Lower leg skin (tissue), 4 donors: ENCODE data around the gene SGTB. TPM values are rescaled to one million over a fixed set of nuclear protein-coding genes. Genes with fewer than 3 reads are reported as not detected.
"Not testable (repeated sequence)": the region's sequence is repeated elsewhere in the genome, so short reads cannot be mapped to it uniquely, and the experiment has no call there.

ENCODE experiments used
- DNase-seq, 2 donors: peaks; one replicate each; pipeline ENCODE4 v3.0.0-alpha.2; 2019; ENCODE audit warnings: low spot score in 2 of 2
- H3K4me3 ChIP-seq: fragments of 200-600 bp; sonication (generic); 2 replicates; pipeline ENCODE4 v1.5.1; 2017; ENCODE audit warnings: mild to moderate bottlenecking, low read depth; ENCODE audit not compliant: poor library complexity, severe bottlenecking
- CTCF ChIP-seq, 3 donors: fragments of 450-650 bp; IDR thresholded peaks; one replicate each; pipeline ENCODE4 v1.5.1; 2016; ENCODE audit warnings: antibody characterized with exemption in 3 of 3, mild to moderate bottlenecking in 3 of 3, moderate library complexity in 2 of 3
- POLR2A ChIP-seq, 2 donors: fragments of 450-650 bp; IDR thresholded peaks; one replicate each; pipeline ENCODE4 v1.6.1; 2016 to 2017; ENCODE audit warnings: antibody characterized with exemption in 2 of 2, mild to moderate bottlenecking in 1 of 2, moderate library complexity in 1 of 2
- whole genome bisulfite sequencing, 2 donors: methylation state at CpG; one replicate each; pipeline ENCODE4 v1.1.5; 2018; 5-methylcytosine and 5-hydroxymethylcytosine counted together
- intact Hi-C: fragments of 100-400 bp; cut with DNase I; formaldehyde crosslinking; loops from one replicate; pipeline ENCODE4 v1.15.0; 2023; ENCODE audit warnings: low total_unique reads
- total RNA-seq, 4 donors: library from RNA; depleted of rRNA; stranded (reverse); fragments of >200 nt; gene quantifications; one replicate each; pipeline ENCODE4 v1.1.0, GENCODE V29; 2016

Gene SGTB
- total RNA-seq, 4 donors from 2014 or later = 5.8 to 6.4 (median 6.0) TPM

GRCh38 chr5:65739162-65739561, 17.3 kb upstream of the SGTB start:
- TF ChIP-seq CTCF (IDR thresholded peaks at IDR 0.05) (no peak), POLR2A (IDR thresholded peaks at IDR 0.05) (no peak)
- no peak overlapping the region for H3K4me3 ChIP-seq
- DNase-seq = no peak
- intact Hi-C loops = no loop called here

GRCh38 chr5:65738305-65738704, 16.4 kb upstream of the SGTB start:
- no peak for DNase-seq

GRCh38 chr5:65737842-65738241, 15.9 kb upstream of the SGTB start:
- no peak for TF ChIP-seq CTCF (IDR thresholded peaks at IDR 0.05)
- TF ChIP-seq POLR2A (IDR thresholded peaks at IDR 0.05) = no peak
- DNase-seq = no peak
- 78 to 79% methylated on average over 7 of the region's 7 CpGs for WGBS, 2 donors
- intact Hi-C loops = no loop called here
- H3K4me3 ChIP-seq = no peak overlapping the region

More at GRCh38 chr5:65738305-65738704, 16.4 kb upstream of the SGTB start:
- TF ChIP-seq POLR2A (IDR thresholded peaks at IDR 0.05) (no peak), CTCF (IDR thresholded peaks at IDR 0.05) (no peak)
- 80 to 91% methylated on average over 4 of the region's 4 CpGs for WGBS, 2 donors
- H3K4me3 ChIP-seq = no peak overlapping the region
- intact Hi-C loops = no loop called here

GRCh38 chr5:65736011-65736410, 14.1 kb upstream of the SGTB start:
- WGBS, 2 donors = 96% methylated on average over 1 of the region's 1 CpG
- DNase-seq = no peak
- intact Hi-C loops = no loop called here
- TF ChIP-seq POLR2A (IDR thresholded peaks at IDR 0.05) (no peak), CTCF (IDR thresholded peaks at IDR 0.05) (no peak)
- no peak overlapping the region for H3K4me3 ChIP-seq

- intact Hi-C loops = no loop called here
- H3K4me3 ChIP-seq = no peak overlapping the region
- no peak for DNase-seq
- WGBS, 2 donors = 89 to 94% methylated on average over 1 of the region's 1 CpG
- TF ChIP-seq CTCF (IDR thresholded peaks at IDR 0.05) = no peak
- TF ChIP-seq POLR2A (IDR thresholded peaks at IDR 0.05) = no peak
Measured at GRCh38 chr5:65734921-65735320, 13.0 kb upstream of the SGTB start.

GRCh38 chr5:65734196-65734775, 12.4 kb upstream of the SGTB start:
- H3K4me3 ChIP-seq, DNase-seq, intact Hi-C loops: not testable (repeated sequence)
- WGBS, 2 donors = 60 to 71% methylated on average over 7 of the region's 7 CpGs

- DNase-seq, intact Hi-C loops, H3K4me3 ChIP-seq: not testable (repeated sequence)
- WGBS, 2 donors = 92 to 95% methylated on average over 3 of the region's 3 CpGs
Measured at GRCh38 chr5:65732046-65732445, 10.1 kb upstream of the SGTB start.
